PFSK-1 (cell line): ENCODE data around the gene PLPPR2.
A peak's percentile ranks its signal among the peaks of the same experiment; 100 is the strongest.

Source experiments
- FOXP2 ChIP-seq: optimal IDR thresholded peaks from 2 replicates; pipeline ENCODE3; 2011; ENCODE audit warnings: borderline replicate concordance, control low read depth, inconsistent platforms; ENCODE audit not compliant: insufficient read depth; ENCODE audit errors: extremely low read length, extremely low read depth
- POLR2AphosphoS5 ChIP-seq: IDR thresholded peaks from 2 replicates; pipeline ENCODE4 v1.6.1; 2012; ENCODE audit warnings: low read depth, mild to moderate bottlenecking, control low read depth, low read length, moderate library complexity
- SIN3A ChIP-seq: IDR thresholded peaks from 2 replicates; pipeline ENCODE4 v1.6.1; 2012; ENCODE audit warnings: mild to moderate bottlenecking, low read length, moderate library complexity, borderline replicate concordance; ENCODE audit not compliant: insufficient read depth
- TAF1 ChIP-seq: IDR thresholded peaks from 2 replicates; pipeline ENCODE4 v1.6.1; 2012; ENCODE audit warnings: low read length, control low read depth, borderline replicate concordance; ENCODE audit not compliant: insufficient read depth
- TF ChIP-seq, protein P1 (sequence below), 2 experiments: IDR thresholded peaks; 2 replicates each; pipeline versions ENCODE4 v1.6.1 to v1.8.0; 2011 to 2012; ENCODE audit warnings: low read depth in 2 of 2, low read length in 2 of 2, control low read depth in 1 of 2, inconsistent platforms in 1 of 2, mild to moderate bottlenecking in 1 of 2, moderate library complexity in 1 of 2; ENCODE audit not compliant: insufficient read depth in 1 of 2

Gene PLPPR2

DNA sequence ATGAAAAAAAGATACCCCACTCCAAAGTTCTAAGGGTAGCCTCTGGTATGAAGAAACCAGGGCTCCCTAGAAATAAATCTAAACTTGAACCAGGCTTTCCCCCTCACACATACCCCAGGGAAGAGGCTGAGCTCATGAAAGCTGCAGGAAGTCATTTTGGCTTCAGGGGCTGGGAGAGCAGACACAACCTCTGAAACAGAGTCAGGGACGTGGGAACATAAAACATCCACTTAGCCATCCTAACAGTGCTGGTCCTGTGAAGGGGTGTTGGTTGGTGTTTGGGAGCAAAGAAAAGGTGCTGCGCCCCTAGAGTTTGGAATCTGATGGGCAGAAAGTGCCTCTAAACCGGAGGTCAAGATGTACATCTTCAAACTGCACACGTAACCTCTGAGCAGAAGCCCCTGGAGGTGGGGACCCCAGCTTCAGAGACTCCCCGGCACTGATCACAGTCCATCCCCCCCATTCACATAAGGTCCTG lies 31.6 kb upstream of the PLPPR2 start:
- TF ChIP-seq SIN3A = no peak
- TF ChIP-seq TAF1 = no peak
- no peak for TF ChIP-seq FOXP2
- TF ChIP-seq, protein P1, sequence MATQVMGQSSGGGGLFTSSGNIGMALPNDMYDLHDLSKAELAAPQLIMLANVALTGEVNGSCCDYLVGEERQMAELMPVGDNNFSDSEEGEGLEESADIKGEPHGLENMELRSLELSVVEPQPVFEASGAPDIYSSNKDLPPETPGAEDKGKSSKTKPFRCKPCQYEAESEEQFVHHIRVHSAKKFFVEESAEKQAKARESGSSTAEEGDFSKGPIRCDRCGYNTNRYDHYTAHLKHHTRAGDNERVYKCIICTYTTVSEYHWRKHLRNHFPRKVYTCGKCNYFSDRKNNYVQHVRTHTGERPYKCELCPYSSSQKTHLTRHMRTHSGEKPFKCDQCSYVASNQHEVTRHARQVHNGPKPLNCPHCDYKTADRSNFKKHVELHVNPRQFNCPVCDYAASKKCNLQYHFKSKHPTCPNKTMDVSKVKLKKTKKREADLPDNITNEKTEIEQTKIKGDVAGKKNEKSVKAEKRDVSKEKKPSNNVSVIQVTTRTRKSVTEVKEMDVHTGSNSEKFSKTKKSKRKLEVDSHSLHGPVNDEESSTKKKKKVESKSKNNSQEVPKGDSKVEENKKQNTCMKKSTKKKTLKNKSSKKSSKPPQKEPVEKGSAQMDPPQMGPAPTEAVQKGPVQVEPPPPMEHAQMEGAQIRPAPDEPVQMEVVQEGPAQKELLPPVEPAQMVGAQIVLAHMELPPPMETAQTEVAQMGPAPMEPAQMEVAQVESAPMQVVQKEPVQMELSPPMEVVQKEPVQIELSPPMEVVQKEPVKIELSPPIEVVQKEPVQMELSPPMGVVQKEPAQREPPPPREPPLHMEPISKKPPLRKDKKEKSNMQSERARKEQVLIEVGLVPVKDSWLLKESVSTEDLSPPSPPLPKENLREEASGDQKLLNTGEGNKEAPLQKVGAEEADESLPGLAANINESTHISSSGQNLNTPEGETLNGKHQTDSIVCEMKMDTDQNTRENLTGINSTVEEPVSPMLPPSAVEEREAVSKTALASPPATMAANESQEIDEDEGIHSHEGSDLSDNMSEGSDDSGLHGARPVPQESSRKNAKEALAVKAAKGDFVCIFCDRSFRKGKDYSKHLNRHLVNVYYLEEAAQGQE (IDR thresholded peaks at IDR 0.05; ENCODE audit: insufficient read depth in 1 of 2, low read depth in 2 of 2, low read length in 2 of 2) = no peak

DNA sequence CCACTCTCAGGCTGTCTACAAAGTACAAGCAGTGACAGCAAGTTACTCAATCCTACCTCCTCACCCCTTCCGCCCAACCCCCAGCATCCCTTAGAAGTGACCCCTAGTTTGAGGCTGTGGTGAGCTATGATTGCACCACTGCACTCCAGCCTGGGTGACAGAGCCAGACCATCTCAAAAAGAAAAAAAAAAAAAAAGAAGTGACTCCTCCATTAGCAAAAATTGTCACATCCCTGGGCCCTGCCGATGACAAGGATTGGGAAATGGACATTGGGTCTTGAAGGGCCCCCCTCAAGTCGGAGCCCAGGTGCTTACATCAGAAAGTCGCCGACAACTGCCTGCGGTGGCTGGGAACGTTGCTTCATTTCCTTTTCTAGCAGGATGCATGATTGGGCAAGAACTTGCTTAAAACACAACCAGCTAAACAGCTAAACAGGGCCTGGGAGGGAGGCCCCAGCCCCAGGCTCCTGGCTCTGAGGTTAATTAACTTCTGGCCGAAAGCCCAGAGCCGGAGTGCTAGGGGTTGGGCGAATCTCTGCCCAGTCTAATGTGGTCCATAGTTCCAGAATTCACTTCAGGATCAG lies 31.1 kb upstream of the PLPPR2 start:
- TF ChIP-seq, protein P1 (IDR thresholded peaks at IDR 0.05; ENCODE audit: insufficient read depth in 1 of 2, low read depth in 2 of 2, low read length in 2 of 2) = peak in 1 of 2 experiments; percentile 71; a peak in 2 of 4 replicates
- TF ChIP-seq POLR2AphosphoS5 (peak; percentile 43; the same call in 1 of the 2 replicates), SIN3A (0 out of 2 replicates have a peak, but pooled peaks have one; percentile 70), FOXP2 (peak; percentile 85), TAF1 (peak; percentile 44; the same call in 1 of the 2 replicates)

DNA sequence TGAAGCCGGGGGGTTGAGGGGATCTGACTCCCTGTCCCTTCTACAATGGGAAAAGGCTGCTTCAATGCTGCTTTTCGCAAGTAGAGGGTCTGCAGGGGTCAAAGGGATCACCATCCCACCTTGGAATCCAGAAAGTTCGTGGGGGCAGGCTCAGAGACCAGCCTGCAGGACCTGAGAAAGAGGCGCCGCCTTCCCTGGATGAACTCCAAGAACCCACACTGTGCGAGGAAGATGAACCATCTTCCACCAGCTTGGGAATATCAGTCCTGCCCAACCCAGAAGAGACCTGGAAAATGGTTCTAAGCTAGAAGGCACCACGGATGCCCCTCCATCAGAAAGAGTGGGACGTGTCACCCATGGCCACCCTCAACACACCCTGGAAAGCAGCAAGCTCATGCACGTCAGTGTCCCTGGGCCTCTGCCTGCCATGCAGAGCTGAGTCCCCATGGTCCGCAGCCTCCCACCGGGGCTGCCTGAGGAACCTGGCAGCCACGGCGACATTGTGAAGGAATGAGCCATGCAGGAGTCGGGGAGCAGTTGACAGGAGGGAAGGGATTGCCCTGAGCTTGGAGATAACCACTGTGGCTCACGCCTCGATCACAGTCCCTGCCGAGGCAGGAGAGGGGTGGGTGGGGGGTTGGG lies 30.4 kb upstream of the PLPPR2 start:
- TF ChIP-seq POLR2AphosphoS5 (no peak), SIN3A (no peak), FOXP2 (no peak), TAF1 (no peak)
- TF ChIP-seq, protein P1 (IDR thresholded peaks at IDR 0.05; ENCODE audit: insufficient read depth in 1 of 2, low read depth in 2 of 2, low read length in 2 of 2) = no peak

DNA sequence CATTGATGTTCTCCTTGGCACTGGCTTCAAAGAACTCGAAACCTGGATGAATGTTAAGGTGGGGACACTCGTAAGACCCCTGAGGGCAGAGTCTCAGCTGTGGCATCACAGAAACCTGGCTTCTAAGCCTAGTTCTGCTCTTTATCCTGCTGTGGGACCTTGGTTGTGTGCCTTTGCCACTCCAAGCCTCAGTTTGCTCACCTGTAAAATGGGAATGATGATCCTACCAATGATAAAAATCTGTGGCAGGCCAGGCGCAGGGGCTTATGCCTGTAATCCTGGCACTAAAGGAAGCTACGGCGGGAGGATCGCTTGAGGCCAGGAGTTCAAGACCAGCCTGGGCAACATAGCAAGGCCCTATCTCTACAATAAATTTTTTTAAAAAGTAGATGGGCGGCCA lies 29.7 kb upstream of the PLPPR2 start:
- no peak for TF ChIP-seq POLR2AphosphoS5
- TF ChIP-seq, protein P1 (IDR thresholded peaks at IDR 0.05; ENCODE audit: insufficient read depth in 1 of 2, low read depth in 2 of 2, low read length in 2 of 2) = no peak
- TF ChIP-seq SIN3A = no peak
- TF ChIP-seq FOXP2 = no peak
- no peak for TF ChIP-seq TAF1
